GM18868 (cell line): ENCODE data around the gene ZNF660.
"Not testable (repeated sequence)": the region's sequence is repeated elsewhere in the genome, so short reads cannot be mapped to it uniquely, and the experiment has no call there.

ENCODE experiments used
- ATAC-seq: cut with Tn5 transposase; IDR thresholded peaks from one replicate; pipeline ENCODE4 v1.9.1; 2021; ENCODE audit warnings: mild to moderate bottlenecking, moderate library complexity; ENCODE audit not compliant: unreplicated experiment

ZNF660 gene

DNA sequence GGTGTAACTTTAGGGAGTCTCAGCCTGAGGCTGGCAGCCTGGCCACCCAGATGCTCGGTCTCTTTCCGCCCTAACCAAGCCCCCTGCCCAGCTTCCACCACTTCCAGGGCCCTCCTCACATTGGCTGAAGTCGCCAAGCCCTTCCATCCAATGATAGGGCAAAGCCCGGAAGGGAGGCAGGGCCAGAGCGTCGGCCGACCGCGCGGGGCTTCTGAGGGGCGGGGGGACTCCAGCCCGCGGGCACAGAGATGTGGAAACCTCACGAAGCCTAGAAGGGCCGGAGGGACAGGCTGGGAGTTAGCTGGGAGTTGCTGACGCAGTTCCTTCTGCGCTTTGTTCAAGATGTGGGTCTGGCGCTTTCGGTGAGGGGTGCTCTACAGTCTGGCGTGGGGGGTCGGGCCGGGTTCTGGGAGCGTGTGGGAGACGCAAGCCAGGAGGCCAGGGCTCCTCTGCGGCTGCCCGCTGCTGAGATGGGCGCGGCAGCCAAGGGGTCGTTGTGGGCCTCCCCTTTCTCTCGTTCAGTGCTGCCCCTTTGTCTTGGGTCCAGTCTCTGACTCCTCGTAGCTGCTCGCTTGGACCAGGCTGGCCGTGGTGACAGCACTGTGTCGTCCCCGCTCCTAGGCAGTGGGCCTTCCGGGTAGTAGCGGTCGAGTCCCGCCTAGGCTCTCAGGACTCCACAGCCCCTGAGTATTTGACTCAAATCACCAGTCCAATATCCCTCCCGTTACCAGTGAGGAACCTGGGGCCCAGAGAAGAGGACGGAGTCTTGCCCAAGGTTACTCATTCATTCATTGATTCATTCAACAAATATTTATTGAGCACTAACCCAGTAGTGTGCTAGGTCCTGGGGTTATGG, at the start of gene ZNF660:
Gene ZNF660 (plus strand): TSS at position 319 of the 856 bp plus-strand sequence. CDS start 9,230 bp downstream, outside the sequence.
- ATAC-seq: peak; percentile 96

- no peak for ATAC-seq
Measured at GRCh38 chr3:44535364-44535763, 49.4 kb upstream of the ZNF660 start.

- not testable (repeated sequence) for ATAC-seq
Measured at GRCh38 chr3:44544811-44545210, 40.0 kb upstream of the ZNF660 start.

GRCh38 chr3:44554626-44555592, 29.9 kb upstream of the ZNF660 start, which contains the start of gene ZKSCAN7:
TSS of gene ZKSCAN7 (plus strand) at chr3:44555193. CDS start at chr3:44557048, 1,855 bp downstream.
- ATAC-seq: peak; percentile 83

- ATAC-seq: no peak
Measured at GRCh38 chr3:44555723-44556122, 29.0 kb upstream of the ZNF660 start.

DNA sequence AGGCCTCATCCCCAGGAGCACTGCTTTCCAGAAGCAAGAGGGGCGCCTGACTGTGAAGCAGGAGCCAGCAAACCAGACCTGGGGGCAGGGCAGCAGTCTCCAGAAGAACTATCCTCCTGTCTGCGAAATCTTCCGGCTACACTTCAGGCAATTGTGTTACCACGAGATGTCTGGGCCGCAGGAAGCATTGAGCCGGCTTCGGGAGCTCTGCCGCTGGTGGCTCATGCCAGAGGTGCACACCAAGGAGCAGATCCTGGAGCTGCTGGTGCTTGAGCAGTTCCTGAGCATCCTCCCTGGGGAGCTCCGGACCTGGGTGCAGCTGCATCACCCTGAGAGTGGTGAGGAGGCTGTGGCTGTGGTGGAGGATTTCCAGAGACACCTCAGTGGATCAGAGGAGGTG, 27.7 kb upstream of the ZNF660 start:
- ATAC-seq: no peak

DNA sequence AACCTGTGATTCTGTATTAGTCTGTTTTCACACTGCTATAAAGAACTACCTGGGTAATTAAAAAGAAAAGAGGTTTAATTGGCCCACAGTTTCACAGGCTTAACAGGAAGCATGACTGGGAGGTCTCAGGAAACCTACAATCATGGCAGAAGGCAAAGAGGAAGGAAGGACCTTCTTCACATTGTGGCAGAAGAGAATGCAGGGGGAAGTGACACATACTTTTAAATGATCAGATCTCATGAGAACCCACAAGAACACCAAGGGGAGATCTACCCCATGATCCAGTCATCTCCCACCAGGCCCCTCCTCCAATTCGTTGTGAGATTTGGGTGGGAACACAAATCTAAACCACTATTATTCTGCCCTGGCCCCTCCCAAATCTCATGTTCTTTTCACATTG, 23.7 kb upstream of the ZNF660 start:
- no peak for ATAC-seq

GRCh38 chr3:44562147-44562546, 22.6 kb upstream of the ZNF660 start:
- no peak for ATAC-seq

GRCh38 chr3:44568561-44568960, 16.2 kb upstream of the ZNF660 start:
- ATAC-seq: no peak

- no peak for ATAC-seq
Measured at GRCh38 chr3:44571024-44571423, 13.7 kb upstream of the ZNF660 start.

DNA sequence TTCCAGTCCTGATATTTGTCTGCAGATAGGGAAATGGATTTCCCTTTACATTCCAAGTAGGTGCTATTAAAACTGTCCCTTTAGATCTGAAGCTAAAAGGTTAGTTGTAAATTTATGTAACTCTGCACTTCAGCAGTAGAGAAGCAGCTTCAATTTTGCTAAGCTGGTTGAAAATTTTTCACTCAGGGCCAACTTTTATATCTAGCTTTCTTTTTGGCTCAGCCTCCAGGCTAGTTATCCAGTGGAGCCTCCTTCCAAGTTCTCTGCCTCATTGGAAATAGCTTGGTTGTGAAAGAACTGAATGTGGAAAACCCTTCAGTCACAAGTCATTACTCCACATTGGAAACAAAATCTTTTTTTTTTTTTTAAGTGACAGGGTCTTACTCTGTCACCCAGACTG, 8.2 kb upstream of the ZNF660 start:
- ATAC-seq: no peak

DNA sequence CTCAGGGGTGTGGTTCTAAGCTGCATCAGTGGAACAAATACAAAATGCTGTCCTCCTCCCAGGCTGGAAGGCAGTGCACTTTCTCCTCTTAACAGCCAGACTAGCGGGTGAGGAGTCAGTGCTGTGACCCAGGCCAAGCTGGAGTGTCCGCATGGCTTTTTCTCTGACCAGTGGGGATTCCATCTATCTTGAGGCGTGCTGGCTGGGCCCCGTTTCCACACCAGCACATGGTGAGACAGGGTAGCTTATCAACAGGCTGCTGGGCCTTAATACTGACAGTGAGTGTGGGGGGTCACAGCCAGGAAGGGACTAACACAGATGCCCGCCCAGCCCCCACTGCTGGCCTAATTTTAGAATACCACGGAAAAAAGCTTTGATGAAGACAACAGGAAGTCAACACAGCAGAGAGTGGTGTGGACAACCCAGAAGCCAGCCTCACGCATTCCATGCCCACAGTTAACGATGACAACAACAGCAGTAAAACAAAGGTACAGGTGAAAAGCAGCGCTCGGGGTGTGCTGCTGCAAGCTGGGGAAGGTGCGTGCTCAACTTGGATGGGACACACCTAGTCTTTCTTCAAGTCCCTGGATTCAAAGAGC, 7.3 kb upstream of the ZNF660 start:
- ATAC-seq: not testable (repeated sequence)

DNA sequence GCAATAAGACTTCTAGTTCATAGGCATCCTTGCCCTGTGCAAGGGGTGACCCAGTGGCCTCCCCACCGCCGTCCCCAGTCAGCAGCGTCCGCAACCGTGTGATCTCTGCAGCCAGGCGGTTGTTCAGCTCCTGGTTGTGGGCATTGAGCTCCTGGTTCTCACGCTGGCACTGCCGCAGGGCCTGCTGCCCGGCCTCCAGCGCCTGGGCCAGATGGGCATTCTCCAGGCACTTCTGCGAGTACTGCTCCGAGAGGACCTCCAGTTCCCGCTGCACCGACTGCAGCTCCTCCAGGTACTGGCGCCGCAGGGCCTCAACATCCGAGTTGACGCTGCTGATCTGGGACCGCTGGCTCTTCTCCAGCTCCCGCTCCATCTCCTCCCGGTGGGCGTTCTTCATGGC, 6.4 kb upstream of the ZNF660 start:
- not testable (repeated sequence) for ATAC-seq

DNA sequence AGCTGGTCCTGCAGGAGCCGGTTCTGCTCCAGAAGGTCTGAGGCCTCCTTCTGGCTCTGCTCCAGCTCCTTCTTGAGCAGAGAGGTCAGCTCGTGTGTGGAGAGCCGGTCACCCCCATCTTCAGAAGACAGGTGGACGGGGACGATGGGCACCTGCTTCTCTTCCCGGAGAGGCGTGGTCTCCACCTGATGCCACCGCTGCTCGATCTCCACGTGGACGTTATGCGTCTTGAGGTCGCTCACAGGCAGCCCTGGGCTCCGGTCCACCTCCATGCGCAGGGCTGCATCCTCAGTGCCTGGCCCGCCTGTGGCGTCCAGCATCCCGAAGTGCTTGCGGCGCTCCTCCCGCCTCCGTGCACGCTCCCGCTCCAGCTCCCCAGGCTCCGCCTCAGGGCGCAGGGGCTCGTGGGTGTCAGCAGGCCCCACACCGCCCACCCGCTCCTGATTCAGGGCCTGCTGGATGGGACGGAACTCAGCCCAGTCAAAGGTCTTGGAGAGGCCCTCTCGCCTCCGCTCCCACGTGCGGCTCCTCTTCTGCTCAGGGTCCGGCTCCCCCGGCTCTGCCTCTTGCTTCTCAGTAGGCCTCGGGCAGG, 5.7 kb upstream of the ZNF660 start:
- not testable (repeated sequence) for ATAC-seq

- not testable (repeated sequence) for ATAC-seq
Measured at GRCh38 chr3:44579749-44580148, 5.0 kb upstream of the ZNF660 start.

DNA sequence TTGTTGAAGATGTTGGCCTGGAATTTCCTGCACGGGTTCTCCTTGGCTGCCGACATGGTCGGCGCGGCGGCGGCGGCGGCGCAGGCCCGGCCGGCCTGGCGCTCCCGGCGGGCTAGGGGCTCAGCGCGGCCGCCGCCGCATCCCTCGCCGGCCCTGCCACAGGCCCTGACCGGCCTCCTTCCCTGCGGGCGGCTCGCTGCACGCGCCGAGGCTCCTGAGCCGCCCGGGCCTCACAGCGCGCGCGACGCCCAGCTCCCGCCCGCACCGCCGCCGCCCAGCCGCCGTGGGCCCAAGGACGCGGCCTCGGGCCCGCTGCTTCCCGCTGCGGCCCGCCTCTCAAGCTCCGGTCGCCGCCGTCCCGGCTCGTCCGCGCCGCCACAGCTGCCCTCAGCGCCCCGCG, 3.8 kb upstream of the ZNF660 start:
- not testable (repeated sequence) for ATAC-seq

DNA sequence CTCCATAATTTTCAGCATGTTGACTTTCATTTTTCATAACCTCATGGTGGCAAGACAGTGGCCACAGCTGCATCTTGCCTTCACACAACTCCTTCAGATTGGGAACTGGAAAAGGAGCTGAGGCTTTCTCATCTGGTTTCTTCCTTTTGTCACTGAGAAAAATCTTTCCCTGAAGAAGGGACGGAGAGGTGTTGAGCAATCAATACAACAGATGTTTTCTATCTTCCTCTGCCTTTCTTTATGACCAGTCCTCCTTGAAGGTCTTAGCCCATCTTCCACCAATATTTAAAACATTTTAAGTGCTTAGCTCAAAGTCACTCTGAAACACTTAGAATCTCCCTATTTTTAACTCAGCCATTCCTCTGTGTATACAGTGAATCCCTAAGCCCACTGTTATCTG, 11.9 kb downstream of the ZNF660 start:
- no peak for ATAC-seq

DNA sequence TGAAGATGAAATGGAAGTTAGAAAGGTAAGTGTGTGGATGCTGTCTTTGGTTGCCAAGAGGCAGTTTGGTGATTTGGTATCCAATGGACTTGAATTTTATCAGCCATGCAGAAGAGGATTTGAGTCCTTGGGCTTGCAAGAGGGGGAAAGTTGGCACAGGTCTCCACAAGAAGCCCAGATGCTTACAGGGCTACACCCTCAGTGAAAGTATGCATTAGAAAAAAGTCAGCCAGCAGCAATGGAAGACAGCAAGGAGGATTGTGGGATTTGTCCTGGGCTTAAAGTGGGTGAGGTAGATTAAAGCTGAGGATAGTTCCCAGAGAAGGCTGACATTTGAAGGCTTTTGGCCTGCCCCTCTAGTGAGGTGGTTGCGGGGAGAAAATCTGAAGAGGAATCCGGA, 17.0 kb downstream of the ZNF660 start:
- ATAC-seq: no peak

- no peak for ATAC-seq
Measured at GRCh38 chr3:44612678-44613077, 27.9 kb downstream of the ZNF660 start.

- peak; percentile 96 for ATAC-seq
Measured at GRCh38 chr3:44624749-44625480, 40.2 kb downstream of the ZNF660 start, which contains the start of gene ZNF197. TSS of gene ZNF197 (plus strand) at chr3:44625036. CDS start at chr3:44629155, 4,119 bp downstream.
